Stimulated activated naive CD8-positive, alpha-beta T cell treated with anti-CD3 and anti-CD28 coated beads, Interleukin-15, Interleukin-2, amounts not matched to agents 100 ng/mL and 50 ng/mL, for 24 hours (primary cell): Measurements from ENCODE around the gene ZNF587B.
"Not testable (repeated sequence)": the region's sequence is repeated elsewhere in the genome, so short reads cannot be mapped to it uniquely, and the experiment has no call there.

Experiments
- H3K27ac Mint-ChIP-seq: one replicate; pipeline ENCODE4 v1.8.0; 2021; ENCODE audit warnings: mild to moderate bottlenecking, mixed read lengths
- H3K27me3 Mint-ChIP-seq: one replicate; pipeline ENCODE4 v1.8.0; 2021; ENCODE audit warnings: mixed read lengths
- H3K36me3 Mint-ChIP-seq: one replicate; pipeline ENCODE4 v1.8.0; 2021; ENCODE audit warnings: low read depth, mixed read lengths
- H3K4me1 Mint-ChIP-seq: one replicate; pipeline ENCODE4 v1.8.0; 2021; ENCODE audit warnings: low read depth, mixed read lengths
- H3K4me3 Mint-ChIP-seq: one replicate; pipeline ENCODE4 v1.8.0; 2021; ENCODE audit warnings: mild to moderate bottlenecking, mixed read lengths
- H3K9me3 Mint-ChIP-seq: one replicate; pipeline ENCODE4 v1.8.0; 2021; ENCODE audit warnings: mixed read lengths

Gene ZNF587B

DNA sequence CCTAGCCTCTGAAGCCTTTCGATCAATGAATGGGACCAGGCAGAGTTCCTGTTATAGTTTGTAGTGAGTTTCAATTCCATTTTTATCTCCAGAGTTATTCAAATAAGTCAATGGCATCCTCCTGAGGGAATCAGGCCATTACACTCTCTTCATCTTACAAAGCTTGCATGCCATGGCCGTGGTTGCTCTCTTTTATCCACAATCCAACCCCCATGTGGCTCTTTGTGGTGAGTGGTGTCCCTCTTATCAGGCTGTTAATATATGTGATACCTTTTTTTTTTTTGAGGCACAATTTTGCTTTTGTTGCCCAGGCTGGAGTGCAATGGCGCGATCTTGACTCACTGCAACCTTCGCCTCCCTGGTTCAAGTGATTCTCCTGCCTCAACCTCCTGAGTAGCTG is 6.9 kb downstream of the ZNF587B start:
- not testable (repeated sequence) for H3K4me3 Mint-ChIP-seq, H3K9me3 Mint-ChIP-seq, H3K27me3 Mint-ChIP-seq, H3K27ac Mint-ChIP-seq
- H3K4me1 Mint-ChIP-seq: peaks cover 32% of the 10 kb centered on the region
- H3K36me3 Mint-ChIP-seq: peaks cover 53% of the 10 kb centered on the region

DNA sequence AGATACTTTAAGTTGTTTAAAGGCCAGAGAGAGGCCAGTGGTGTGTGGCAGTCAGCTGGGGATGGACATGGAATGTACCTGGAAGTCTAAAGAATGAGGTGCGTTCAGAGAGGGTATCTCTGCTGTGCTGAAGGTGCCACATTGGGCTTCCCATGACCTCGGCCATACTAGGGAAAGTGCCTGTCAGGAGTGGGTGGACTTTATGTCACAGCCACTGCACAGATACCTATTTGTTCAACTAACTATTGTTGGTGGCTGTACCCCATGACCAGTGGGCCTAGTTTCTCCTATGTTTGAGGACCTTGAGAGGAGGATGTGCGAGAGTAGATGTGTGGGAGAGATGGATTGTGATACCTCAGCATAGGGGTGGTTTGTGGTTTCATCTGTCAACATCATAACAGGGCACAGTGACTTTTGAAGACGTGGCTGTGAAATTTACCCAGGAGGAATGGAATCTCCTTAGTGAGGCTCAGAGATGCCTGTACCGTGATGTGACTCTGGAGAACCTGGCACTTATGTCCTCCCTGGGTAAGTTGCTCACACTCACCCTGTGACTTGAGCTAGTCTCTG is 8.6 kb downstream of the ZNF587B start:
- peaks cover 62% of the 10 kb centered on the region for H3K36me3 Mint-ChIP-seq
- not testable (repeated sequence) for H3K27me3 Mint-ChIP-seq, H3K27ac Mint-ChIP-seq, H3K9me3 Mint-ChIP-seq, H3K4me3 Mint-ChIP-seq
- H3K4me1 Mint-ChIP-seq: peaks cover 28% of the 10 kb centered on the region

DNA sequence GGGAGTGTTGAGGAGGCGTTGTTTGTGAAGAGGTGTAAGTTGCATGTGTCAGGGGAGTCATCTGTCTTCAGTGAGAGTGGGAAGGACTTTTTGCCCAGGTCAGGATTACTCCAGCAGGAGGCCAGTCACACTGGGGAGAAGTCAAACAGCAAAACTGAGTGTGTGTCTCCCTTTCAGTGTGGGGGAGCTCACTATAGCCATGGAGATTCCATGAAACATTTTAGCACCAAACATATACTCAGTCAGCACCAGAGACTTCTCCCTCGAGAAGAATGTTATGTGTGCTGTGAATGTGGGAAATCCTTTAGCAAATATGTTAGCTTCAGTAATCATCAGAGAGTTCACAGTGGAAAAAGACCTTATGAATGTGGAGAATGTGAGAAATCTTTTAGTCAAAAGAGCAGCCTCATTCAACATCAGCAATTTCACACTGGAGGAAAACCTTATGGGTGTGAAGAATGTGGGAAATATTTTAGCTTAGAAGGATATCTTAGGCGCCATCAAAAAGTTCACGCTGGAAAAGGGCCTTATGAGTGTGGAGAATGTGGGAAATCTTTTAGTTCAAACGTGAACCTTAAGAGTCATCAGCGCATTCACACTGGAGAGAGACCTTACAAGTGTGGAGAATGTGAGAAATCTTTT is 11.1 kb downstream of the ZNF587B start:
- Mint-ChIP-seq H3K4me3 (no peak overlapping the region), H3K4me1 (peaks cover 28% of the 10 kb centered on the region), H3K27ac (peak overlapping the region; percentile 21), H3K27me3 (no peaks in the 10 kb centered on the region), H3K9me3 (no peaks in the 10 kb centered on the region), H3K36me3 (peaks cover 84% of the 10 kb centered on the region)

DNA sequence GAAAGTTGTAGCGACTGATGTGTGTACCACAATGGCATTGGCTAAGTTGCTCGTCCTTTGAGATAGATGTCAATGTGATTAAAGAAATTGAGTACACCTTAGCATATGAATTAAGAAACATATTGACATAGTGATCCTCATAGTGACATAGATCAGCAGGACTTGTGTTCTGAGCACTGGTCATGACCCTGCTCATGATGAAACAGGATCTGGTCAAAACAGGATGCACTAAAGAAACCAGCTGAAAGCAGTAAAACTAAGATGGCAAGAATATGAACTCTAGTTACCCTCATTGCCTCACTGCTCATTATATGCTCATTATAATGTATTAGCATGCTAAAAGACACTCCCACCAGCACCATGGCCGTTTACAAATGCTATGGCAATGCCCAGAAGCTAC is 17.1 kb downstream of the ZNF587B start:
- H3K27me3 Mint-ChIP-seq, H3K27ac Mint-ChIP-seq, H3K9me3 Mint-ChIP-seq, H3K4me3 Mint-ChIP-seq: not testable (repeated sequence)
- Mint-ChIP-seq H3K4me1 (peaks cover 22% of the 10 kb centered on the region), H3K36me3 (peaks cover 63% of the 10 kb centered on the region)

DNA sequence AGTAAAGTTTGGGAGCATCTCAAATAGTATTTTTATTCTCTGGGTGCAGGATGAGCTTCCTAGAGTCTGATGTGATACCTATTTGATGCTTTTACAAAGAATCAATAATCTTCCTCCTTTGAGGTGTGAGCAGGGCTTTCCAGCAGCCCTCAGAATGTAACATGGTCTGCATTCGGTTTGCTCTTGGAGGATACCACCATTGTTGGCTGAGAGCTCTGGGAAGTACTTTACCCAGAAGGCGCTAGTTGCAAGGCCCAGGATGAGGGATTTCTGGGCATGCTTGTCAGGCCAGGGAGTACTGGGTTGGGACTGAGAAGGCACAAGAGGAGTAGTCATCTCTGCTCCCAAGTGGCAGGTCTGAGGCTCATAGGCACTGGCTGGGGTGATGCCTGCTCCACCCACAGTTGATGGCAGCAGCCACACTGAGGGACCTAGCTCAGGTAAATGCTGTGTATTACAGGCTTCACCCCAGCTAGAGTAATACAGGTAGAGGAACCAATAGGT is 19.1 kb downstream of the ZNF587B start:
- peak overlapping the region; percentile 90 for H3K4me3 Mint-ChIP-seq
- H3K9me3 Mint-ChIP-seq, H3K27me3 Mint-ChIP-seq: not testable (repeated sequence)
- peaks cover 27% of the 10 kb centered on the region for H3K4me1 Mint-ChIP-seq
- peak overlapping the region; percentile 91 for H3K27ac Mint-ChIP-seq
- H3K36me3 Mint-ChIP-seq: peaks cover 59% of the 10 kb centered on the region

DNA sequence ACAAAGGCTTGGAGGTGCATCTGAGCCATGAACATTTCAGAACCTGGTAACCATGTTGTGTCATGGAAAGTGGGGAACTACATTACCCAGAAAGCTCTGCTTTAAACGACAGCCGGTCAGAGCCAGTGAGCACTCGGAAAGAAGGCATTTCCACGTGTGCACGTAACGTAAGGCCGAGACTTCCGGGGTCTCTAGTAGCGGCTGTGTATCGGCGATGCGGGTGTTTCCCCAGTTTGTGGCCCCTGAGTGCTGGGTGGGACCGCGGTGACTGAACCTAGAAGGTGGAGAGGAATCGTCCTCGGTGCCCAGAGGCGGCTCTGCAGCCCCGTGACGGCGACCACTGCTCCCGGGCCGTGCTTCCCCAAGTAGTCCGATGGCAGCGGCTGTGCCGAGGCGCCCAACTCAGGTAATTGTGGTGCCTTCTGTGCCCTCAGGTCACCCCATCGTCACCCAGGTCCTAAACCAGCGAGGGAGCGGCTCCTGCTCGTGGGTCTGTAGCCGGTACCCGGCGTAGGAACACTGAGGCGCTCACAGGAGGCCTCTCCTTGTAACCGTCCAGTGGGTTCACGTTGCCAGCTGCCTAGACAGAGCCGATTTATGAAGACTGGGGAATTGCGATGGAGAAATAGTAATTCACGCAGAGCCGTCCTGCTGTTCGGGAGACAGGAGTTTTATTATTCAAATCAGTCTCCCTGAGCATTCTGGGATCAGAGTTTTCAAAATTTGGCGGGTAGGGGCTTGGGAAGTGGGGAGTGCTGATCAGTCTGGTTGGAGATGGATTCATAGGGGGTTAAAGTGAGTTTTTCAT is 19.8 kb downstream of the ZNF587B start, which contains the start of gene ZNF587:
TSS of gene ZNF587 (plus strand) at position 194 of the 808 bp plus-strand sequence. CDS start at position 374, 180 bp downstream.
- not testable (repeated sequence) for H3K27me3 Mint-ChIP-seq, H3K9me3 Mint-ChIP-seq

DNA sequence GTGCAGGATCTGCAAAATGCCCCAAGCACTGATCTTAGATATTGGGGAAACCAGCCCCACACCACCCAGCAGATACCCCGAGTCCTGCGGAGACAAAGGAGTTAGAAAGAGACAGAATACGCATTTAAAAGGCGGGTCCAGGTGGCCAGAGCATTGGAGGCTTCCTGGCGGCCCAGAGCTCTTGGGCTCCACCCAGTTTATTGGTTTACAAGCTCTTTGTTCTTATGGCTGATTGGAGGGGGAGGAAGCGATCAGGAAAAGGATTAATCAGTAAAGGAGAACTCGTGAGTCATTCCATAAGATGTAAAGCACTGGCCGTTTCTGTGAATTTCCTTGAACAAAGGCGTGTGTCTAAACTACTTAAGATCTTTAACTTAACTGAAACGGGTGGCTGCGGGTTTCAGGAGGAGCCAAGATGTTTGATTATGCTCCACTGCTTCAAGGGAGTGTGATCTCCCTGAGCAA is 20.5 kb downstream of the ZNF587B start:
- peaks cover 58% of the 10 kb centered on the region for H3K36me3 Mint-ChIP-seq
- H3K27me3 Mint-ChIP-seq: no peaks in the 10 kb centered on the region
- H3K27ac Mint-ChIP-seq: peak overlapping the region; percentile 91
- peaks cover 5% of the 10 kb centered on the region for H3K9me3 Mint-ChIP-seq
- H3K4me3 Mint-ChIP-seq: peak overlapping the region; percentile 90
- peaks cover 27% of the 10 kb centered on the region for H3K4me1 Mint-ChIP-seq

More for the DNA sequence above, 19.8 kb downstream of the ZNF587B start, which contains the start of gene ZNF587:
- H3K4me3 Mint-ChIP-seq: peak within 1 kb of the TSS; percentile 90
- peaks cover 58% of the 10 kb centered on the region for H3K36me3 Mint-ChIP-seq
- peak within 1 kb of the TSS; percentile 91 for H3K27ac Mint-ChIP-seq
- peaks cover 27% of the 10 kb centered on the region for H3K4me1 Mint-ChIP-seq

DNA sequence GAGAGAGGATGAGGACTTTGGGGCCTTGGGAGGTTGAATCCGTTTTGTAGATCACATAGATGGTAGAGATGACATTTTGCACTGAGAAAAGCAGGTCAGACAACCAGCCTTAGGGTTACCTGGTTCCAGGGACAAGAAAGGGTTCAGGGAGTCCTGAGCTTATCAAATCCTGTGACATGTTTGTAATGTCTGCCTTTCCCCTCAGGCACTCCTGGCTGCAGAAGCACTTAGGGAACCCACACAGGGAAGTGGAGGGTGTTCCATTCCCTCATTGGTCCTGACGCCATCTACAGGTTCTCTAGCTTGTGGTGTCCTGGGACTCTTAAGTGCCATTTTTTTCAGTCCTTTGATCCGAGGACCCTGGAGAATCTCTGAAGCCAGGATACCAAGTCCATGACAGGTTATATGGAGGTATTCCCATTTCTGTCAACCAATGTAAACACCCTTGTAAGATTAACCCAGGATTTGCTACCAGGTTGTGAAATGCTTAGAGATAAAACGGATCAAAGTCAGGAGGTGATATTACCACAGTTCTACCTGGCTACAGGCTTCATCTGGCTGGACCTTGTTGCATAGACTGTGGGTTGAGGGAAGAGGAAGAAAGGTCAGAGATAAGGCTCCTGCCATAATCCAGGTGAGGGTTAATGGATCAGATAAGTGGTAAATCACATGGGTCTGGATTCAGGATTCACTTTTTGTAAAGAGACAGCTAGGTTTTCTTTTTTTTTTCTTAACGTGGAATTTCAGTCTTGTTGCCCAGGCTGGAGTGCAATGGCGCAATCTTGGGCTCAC is 21.9 kb downstream of the ZNF587B start:
- H3K4me3 Mint-ChIP-seq, H3K9me3 Mint-ChIP-seq, H3K27ac Mint-ChIP-seq, H3K27me3 Mint-ChIP-seq: not testable (repeated sequence)
- peaks cover 30% of the 10 kb centered on the region for H3K4me1 Mint-ChIP-seq
- H3K36me3 Mint-ChIP-seq: peaks cover 65% of the 10 kb centered on the region

DNA sequence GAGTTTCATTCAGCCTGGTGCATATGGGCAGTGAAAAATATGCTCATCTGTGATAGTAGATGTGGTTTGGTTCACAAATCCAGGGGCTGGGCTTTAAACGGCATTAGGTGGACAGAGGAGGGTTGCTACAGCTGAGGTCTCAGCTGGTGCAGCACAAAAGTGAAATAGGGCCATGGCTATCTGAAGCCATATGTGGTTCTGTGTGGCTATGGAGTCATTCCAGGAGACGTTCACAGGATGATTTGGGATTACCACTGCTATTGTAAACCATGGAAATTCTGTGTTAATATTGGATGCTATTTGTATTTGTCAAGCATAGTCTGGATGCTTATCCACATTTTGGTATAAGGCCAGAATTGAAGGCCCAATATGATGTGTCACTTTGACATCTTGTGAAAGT is 24.0 kb downstream of the ZNF587B start:
- H3K4me3 Mint-ChIP-seq, H3K27me3 Mint-ChIP-seq, H3K27ac Mint-ChIP-seq, H3K9me3 Mint-ChIP-seq: not testable (repeated sequence)
- H3K4me1 Mint-ChIP-seq: peaks cover 30% of the 10 kb centered on the region
- H3K36me3 Mint-ChIP-seq: peaks cover 75% of the 10 kb centered on the region

DNA sequence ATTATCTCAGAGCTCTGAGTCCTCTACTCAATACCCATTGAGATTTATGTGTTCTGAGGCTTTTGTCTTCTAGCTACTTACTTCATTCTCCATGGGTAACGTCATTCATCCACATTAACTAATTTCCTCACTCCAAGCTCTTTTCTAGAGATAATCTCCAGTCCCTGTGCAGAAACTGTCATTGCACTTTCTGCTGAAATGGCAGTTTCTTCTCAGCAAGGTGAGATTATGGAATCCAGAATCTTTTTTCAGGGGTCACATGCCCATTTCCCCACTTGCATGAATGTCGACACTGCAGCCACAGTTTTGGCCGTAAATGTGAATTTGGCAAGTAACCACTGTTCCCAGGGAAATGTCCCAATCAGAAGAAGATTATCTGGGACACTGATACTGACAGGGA is 32.3 kb downstream of the ZNF587B start:
- not testable (repeated sequence) for H3K27ac Mint-ChIP-seq, H3K4me1 Mint-ChIP-seq, H3K4me3 Mint-ChIP-seq, H3K27me3 Mint-ChIP-seq
- H3K9me3 Mint-ChIP-seq: peaks cover 32% of the 10 kb centered on the region
- H3K36me3 Mint-ChIP-seq: peaks cover 96% of the 10 kb centered on the region

DNA sequence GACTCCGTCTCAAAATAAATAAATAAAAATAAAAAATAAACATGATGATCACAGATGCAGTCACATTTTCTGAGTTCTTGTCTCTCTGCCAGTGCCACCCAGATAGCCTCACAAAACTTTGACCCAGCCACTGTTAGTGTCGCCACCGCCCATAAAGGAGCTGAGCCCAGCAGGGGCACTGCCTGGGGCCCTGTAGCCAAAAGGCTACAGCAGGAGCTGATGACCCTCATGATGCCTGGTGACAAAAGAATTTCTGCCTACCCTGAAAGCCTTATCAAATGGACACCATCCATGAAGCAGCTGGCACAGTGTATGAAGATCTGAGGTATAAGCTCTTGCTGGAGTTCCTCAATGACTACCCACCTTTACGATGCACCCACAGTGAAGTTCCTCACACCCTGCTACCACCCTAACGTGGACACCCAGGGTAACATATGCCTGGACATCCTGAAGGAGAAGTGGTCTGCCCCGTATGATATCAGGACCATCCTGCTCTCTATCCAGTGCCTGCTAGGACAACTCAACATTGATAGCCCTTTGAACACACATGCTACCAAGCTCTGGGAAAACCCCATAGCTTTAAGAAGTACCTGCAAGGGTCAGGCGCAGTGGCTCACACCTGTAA is 37.9 kb downstream of the ZNF587B start:
- peaks cover 24% of the 10 kb centered on the region for H3K9me3 Mint-ChIP-seq
- H3K4me1 Mint-ChIP-seq: no peaks in the 10 kb centered on the region
- no peak overlapping the region for H3K27ac Mint-ChIP-seq
- no peak overlapping the region for H3K4me3 Mint-ChIP-seq
- peaks cover 93% of the 10 kb centered on the region for H3K36me3 Mint-ChIP-seq
- no peaks in the 10 kb centered on the region for H3K27me3 Mint-ChIP-seq

DNA sequence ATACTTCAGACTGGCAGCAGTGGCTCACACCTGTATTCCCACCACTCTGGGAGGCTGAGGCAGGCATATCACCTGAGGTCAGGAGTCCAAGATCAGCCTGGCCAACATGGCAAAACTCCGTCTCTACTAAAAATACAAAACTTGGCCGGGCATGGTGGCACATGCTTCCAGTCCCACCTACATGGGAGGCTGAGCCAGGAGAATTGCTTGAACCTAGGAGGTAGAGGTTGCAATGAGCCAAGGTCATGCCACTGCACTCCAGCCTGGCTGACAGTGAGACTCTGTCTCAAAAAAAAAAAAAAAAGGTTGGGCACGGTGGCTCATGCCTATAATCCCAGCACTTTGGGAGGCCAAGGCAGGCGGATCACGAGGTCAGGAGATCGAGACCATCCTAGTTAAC is 39.6 kb downstream of the ZNF587B start:
- not testable (repeated sequence) for H3K27ac Mint-ChIP-seq, H3K4me1 Mint-ChIP-seq, H3K4me3 Mint-ChIP-seq, H3K27me3 Mint-ChIP-seq
- Mint-ChIP-seq H3K9me3 (peaks cover 32% of the 10 kb centered on the region), H3K36me3 (peaks cover 93% of the 10 kb centered on the region)

DNA sequence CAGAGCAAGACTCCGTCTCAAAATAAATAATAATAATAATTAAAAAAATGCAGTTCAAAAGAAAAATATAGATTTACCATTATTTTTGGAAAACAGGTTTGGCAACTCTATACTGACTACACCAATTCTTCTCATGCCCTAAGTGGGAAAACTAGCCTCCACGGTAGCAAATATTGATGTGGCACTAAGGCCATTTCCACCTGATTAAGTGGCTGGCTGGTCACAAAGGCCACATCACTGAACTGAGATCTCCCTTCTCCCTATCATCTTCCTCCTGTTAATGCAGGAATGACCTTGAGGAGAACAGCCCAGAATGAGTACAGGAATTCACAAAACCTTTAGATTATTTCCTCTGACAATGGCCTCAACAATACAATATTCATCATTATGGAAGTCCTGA is 40.1 kb downstream of the ZNF587B start:
- H3K27ac Mint-ChIP-seq: no peak overlapping the region
- no peaks in the 10 kb centered on the region for H3K27me3 Mint-ChIP-seq
- no peaks in the 10 kb centered on the region for H3K4me1 Mint-ChIP-seq
- peaks cover 29% of the 10 kb centered on the region for H3K9me3 Mint-ChIP-seq
- no peak overlapping the region for H3K4me3 Mint-ChIP-seq
- H3K36me3 Mint-ChIP-seq: peaks cover 93% of the 10 kb centered on the region

DNA sequence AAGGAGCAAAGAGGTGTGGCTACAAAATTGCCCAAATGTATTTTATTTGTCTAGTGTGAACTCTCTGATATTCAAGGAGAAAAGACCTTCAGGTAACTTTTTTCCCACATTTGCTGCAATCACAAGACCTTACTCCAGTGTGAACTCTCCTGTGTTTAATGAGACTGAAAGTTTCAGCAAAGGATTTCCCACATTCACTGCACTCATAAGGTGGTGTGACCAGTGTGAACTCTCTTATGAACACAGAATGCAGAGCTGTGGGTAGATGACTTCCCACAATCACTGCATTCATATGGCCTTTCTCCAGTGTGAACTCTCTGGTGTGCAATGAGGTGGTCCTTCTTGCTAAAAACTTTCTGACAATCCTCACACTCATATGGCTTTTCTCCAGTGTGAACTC is 42.4 kb downstream of the ZNF587B start:
- H3K4me3 Mint-ChIP-seq: no peak overlapping the region
- H3K36me3 Mint-ChIP-seq: peaks cover 93% of the 10 kb centered on the region
- H3K27me3 Mint-ChIP-seq: no peaks in the 10 kb centered on the region
- H3K27ac Mint-ChIP-seq: no peak overlapping the region
- H3K9me3 Mint-ChIP-seq: peaks cover 45% of the 10 kb centered on the region
- no peaks in the 10 kb centered on the region for H3K4me1 Mint-ChIP-seq
